Muscle layer of colon (tissue), 2 donors: ENCODE data around the gene PLGRKT.
"Not testable (repeated sequence)": the region's sequence is repeated elsewhere in the genome, so short reads cannot be mapped to it uniquely, and the experiment has no call there.

ENCODE experiments used
- H3K27ac ChIP-seq: one replicate; pipeline ENCODE4 v1.7.0; 2013; ENCODE audit warnings: low read depth, mild to moderate bottlenecking, low read length, moderate library complexity
- H3K27me3 ChIP-seq, 2 donors: one replicate each; pipeline ENCODE4 v1.7.0; 2013; ENCODE audit warnings: low read length in 2 of 2, mild to moderate bottlenecking in 2 of 2; ENCODE audit not compliant: insufficient read depth in 2 of 2, control insufficient read depth in 1 of 2
- H3K36me3 ChIP-seq: one replicate; pipeline ENCODE4 v1.7.0; 2013; ENCODE audit warnings: mild to moderate bottlenecking, low read length; ENCODE audit not compliant: insufficient read depth
- H3K4me1 ChIP-seq: one replicate; pipeline ENCODE4 v1.7.0; 2013; ENCODE audit warnings: mild to moderate bottlenecking, low read length; ENCODE audit not compliant: insufficient read depth
- H3K4me3 ChIP-seq, 2 donors: one replicate each; pipeline ENCODE4 v1.7.0; 2013; ENCODE audit warnings: low read length in 2 of 2, low read depth in 1 of 2, mild to moderate bottlenecking in 1 of 2, moderate library complexity in 1 of 2
- H3K9ac ChIP-seq: one replicate; pipeline ENCODE4 v1.7.0; 2013; ENCODE audit warnings: low read length
- H3K9me3 ChIP-seq: one replicate; pipeline ENCODE4 v1.7.0; 2013; ENCODE audit warnings: mild to moderate bottlenecking, low read length
- donor health status: abdominal sarcoma.
- donor health status: Adenocarcinoma of cecum.

Gene PLGRKT

DNA sequence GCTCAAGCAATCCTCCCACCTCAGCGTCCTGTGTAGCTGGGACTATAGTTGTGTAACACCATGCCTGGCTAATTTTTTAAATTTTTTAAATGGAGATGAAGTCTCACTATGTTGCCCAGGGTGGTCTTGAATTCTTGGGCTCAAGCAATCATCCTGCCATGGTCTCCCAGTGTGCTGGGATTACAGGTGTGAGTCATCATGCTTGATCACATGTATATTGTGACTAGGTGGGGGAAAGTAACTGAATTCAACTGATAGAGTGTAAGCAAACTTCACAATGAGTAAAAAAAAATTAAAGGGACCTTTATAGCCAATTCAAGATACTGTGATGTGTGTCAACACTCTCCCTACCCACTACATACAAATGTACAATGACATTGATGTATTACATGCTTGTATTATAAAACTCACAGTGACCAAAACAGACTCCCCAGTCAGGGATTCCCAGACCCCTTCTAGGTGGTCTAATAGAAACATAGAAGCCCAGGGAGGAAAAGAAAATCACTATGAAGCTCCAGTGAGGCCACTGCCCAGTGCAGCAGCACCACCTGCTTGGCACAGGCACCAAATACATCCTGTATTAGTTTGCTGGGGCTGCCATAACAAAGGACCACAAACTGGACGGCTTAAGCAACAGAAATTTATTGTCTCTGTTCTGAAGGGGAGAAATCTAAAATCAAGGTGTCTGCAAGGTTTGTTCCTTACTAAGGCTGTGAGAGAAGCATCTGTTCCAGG lies 8.8 kb downstream of the PLGRKT start:
- H3K4me3 ChIP-seq = no peak overlapping the region

DNA sequence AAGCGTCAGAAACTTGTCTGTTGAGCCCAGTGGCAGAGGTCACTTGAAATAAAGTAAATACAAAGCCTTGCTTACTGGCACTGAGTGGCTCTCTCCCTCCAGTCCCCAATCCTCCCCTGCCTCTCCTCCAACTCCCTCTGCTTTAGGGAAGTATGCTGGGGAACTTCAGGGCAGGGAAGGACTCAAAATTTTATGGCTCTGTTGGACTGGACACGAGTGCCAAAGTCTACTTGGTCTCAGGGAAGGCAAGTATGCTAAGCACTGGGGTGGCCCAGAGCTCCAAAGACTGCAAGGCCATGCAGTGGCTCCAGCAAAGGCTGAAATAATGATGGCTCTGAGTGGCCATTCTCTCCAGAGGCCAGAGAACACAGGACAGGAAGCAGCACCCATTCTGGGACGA lies 9.6 kb downstream of the PLGRKT start:
- no peak overlapping the region for H3K9ac ChIP-seq
- no peaks in the 10 kb centered on the region for H3K4me1 ChIP-seq
- H3K9me3 ChIP-seq = no peaks in the 10 kb centered on the region
- no peak overlapping the region for H3K4me3 ChIP-seq
- no peak overlapping the region for H3K27ac ChIP-seq
- H3K36me3 ChIP-seq = no peaks in the 10 kb centered on the region
- H3K27me3 ChIP-seq = no peaks in the 10 kb centered on the region

More for the DNA sequence above, 8.8 kb downstream of the PLGRKT start:
- H3K27me3 ChIP-seq = no peaks in the 10 kb centered on the region
- H3K27ac ChIP-seq = no peak overlapping the region
- H3K9me3 ChIP-seq = no peaks in the 10 kb centered on the region
- H3K9ac ChIP-seq = no peak overlapping the region
- H3K4me1 ChIP-seq = no peaks in the 10 kb centered on the region
- no peaks in the 10 kb centered on the region for H3K36me3 ChIP-seq

DNA sequence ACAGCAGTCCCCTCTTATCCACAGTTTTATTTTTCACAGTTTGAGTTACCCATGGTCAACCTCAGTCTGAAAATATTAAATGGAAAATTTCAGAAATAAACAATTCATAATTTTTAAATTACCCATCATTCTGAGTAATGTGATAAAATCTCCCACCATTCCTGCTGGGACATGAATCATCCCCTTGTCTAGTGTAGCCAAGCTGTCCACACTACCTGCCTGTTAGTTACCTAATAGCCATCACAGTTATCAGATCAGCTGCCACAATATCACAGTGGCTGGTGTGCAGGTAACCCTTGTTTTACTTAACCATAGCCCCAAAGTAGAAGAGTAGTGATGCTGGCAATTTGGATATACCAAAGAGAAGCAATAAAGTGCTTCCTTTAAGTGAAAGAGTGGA lies 10.7 kb downstream of the PLGRKT start:
- no peaks in the 10 kb centered on the region for H3K36me3 ChIP-seq
- no peaks in the 10 kb centered on the region for H3K4me1 ChIP-seq
- no peaks in the 10 kb centered on the region for H3K27me3 ChIP-seq
- no peak overlapping the region for H3K4me3 ChIP-seq
- H3K9ac ChIP-seq = no peak overlapping the region
- no peaks in the 10 kb centered on the region for H3K9me3 ChIP-seq
- H3K27ac ChIP-seq = no peak overlapping the region

DNA sequence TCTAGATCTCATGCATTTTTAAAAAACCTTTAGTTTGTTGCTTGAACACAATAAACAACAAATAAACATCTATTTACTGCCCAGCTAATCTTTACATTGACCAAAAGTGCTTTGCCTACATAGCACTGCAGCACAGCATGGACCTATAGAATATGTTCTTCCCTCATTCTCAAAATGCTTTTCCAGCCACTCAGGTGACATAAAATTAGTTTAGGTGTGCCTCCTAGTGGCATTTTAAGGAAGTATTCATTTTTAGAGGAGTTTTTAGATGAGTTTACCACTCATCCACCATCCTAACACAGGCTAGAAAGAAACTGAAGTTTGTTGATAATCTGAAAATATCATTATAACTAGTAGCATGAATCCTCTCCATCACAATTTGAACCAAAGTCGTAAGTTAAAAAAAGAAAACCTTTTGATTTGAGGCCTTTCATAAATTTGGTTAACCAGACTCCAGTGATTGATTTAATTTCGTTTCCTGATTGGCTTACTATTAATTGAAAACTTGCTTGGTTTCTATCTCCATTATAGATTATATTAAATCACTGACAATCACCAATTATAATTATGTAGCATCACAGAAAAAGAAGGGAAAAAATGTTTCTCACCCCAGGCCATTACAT lies 12.6 kb downstream of the PLGRKT start:
- H3K9me3 ChIP-seq = no peaks in the 10 kb centered on the region
- no peak overlapping the region for H3K27ac ChIP-seq
- H3K4me1 ChIP-seq = no peaks in the 10 kb centered on the region
- H3K27me3 ChIP-seq = no peaks in the 10 kb centered on the region
- no peak overlapping the region for H3K4me3 ChIP-seq
- no peaks in the 10 kb centered on the region for H3K36me3 ChIP-seq
- no peak overlapping the region for H3K9ac ChIP-seq

DNA sequence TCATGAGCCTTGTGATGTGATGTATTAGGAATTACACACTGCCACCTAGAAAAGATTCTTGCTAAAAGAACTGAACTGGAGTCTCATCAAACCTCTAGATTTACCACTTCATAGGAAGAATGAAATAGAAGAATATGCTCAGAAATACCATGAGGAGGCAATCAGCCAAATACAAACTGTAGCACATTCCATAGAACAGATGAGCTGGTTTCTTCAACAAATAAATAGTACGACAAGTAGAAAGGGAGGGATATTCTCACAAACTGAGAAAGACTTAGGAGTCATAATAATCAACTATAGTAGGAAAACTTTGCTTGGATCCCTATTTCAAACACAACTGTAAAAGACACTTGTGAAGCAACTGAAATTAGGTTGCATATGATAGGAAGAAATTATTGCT lies 15.4 kb downstream of the PLGRKT start:
- Histone ChIP-seq H3K36me3 (no peaks in the 10 kb centered on the region), H3K9ac (no peak overlapping the region), H3K27ac (no peak overlapping the region), H3K9me3 (no peaks in the 10 kb centered on the region), H3K4me1 (no peaks in the 10 kb centered on the region), H3K27me3 (no peaks in the 10 kb centered on the region), H3K4me3 (no peak overlapping the region)

DNA sequence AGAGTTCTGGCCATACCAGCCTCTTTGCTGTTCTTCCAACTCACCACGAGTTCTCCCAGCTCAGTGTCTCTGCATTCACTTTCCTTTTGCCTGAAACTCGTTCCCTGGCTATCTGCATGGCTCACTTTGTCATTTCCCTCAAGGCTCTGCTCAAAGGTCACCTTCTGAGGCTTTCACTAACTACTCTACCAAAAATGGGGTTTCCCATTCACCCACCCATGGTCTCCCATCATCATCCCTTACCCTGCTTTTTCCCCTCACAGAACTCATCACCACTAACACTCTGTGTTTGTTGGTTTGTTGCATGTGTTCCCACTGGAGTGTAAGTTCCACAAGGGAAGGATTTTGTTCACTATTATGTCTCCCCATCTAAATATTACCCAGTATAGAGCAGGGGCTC lies 16.6 kb downstream of the PLGRKT start:
- no peak overlapping the region for H3K9ac ChIP-seq
- H3K4me3 ChIP-seq = no peak overlapping the region
- no peaks in the 10 kb centered on the region for H3K36me3 ChIP-seq
- no peaks in the 10 kb centered on the region for H3K27me3 ChIP-seq
- no peaks in the 10 kb centered on the region for H3K9me3 ChIP-seq
- H3K27ac ChIP-seq = no peak overlapping the region
- no peaks in the 10 kb centered on the region for H3K4me1 ChIP-seq

DNA sequence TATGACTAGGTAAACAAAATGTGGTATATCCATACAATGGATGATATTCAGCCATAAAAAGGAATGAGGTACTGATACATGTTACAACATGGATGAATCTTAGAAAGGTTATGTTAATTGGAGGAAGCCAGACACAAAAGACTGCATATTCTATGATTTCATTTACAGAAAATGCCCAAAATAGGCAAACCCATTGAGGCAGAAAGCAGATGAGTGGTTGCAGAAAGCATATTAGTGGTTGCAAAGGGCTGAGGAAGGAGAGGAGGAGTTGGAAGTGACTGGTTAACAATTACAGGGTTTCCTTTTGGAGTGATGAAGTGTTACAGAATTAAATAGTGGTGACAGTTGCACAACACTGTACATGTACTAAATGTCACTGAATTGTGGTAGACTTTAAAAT lies 17.7 kb downstream of the PLGRKT start:
- H3K27me3 ChIP-seq = no peaks in the 10 kb centered on the region
- H3K9ac ChIP-seq = no peak overlapping the region
- no peaks in the 10 kb centered on the region for H3K36me3 ChIP-seq
- H3K4me1 ChIP-seq = no peaks in the 10 kb centered on the region
- H3K9me3 ChIP-seq = no peaks in the 10 kb centered on the region
- H3K27ac ChIP-seq = no peak overlapping the region
- no peak overlapping the region for H3K4me3 ChIP-seq

DNA sequence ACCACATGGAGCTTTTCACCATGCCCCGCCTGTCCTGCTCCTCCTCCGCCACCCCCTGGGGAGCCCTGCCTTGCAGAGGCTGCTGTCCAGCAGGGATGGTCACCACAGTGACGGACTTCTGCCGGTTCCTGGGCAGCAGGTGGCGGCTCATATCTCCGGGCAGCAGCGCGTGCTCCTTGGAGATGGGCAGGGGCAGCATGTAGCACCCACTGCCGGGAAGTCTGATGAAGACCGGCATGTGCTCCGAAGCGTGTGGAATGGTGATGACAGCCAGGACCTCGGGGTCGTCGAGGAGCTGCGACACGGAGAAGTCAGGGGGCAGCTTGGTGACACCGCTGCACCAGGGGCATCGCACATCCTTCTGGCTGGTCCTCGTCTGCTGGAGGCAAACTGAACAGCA lies 19.2 kb downstream of the PLGRKT start:
- Histone ChIP-seq H3K27ac (no peak overlapping the region), H3K4me1 (no peaks in the 10 kb centered on the region), H3K4me3 (no peak overlapping the region), H3K36me3 (no peaks in the 10 kb centered on the region), H3K9ac (no peak overlapping the region), H3K27me3 (no peaks in the 10 kb centered on the region), H3K9me3 (no peaks in the 10 kb centered on the region)

DNA sequence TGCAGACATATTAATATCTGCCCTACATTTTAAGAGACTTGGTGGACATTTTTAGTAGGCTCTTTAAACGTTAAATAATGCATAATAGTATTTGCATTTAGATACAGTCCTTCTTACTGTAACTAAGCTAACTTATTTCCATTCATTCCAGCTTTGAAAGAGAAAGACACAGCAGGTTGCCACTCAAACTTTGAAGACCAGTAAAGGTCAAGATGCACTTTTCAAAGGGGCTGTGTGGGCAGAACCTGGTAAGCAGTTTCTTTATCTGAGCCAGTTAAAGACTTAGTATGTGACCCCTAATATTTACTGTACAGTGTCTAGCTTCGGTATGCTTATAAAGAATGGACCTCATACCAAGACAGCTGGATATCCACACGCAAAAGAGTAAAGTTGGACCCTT lies 20.8 kb downstream of the PLGRKT start:
- no peaks in the 10 kb centered on the region for H3K27me3 ChIP-seq
- H3K27ac ChIP-seq = no peak overlapping the region
- H3K9ac ChIP-seq = no peak overlapping the region
- no peaks in the 10 kb centered on the region for H3K9me3 ChIP-seq
- no peak overlapping the region for H3K4me3 ChIP-seq
- H3K36me3 ChIP-seq = no peaks in the 10 kb centered on the region
- H3K4me1 ChIP-seq = no peaks in the 10 kb centered on the region

DNA sequence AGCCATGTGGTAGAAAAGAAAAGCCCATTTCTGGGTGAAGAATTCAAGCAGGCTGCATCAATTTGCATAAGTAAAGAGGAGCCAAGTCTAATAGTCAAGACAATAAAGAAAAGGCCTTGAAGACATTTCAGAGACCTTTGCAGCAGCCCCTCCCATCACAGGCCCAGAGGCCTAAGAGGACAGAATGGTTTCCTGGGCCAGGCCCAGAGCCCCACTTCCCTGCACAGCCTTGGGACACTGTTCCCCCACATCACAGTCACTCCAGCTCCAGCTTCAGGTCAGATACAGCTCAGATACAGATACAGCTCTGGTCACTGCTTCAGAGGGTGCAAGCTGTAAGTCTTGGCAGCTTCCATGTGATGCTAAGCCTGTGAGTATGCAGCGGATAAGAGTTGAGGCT lies 29.1 kb downstream of the PLGRKT start:
- Histone ChIP-seq H3K27ac (no peak overlapping the region), H3K9ac (no peak overlapping the region), H3K4me3 (no peak overlapping the region), H3K9me3 (no peaks in the 10 kb centered on the region), H3K4me1 (no peaks in the 10 kb centered on the region), H3K36me3 (no peaks in the 10 kb centered on the region), H3K27me3 (no peaks in the 10 kb centered on the region)

DNA sequence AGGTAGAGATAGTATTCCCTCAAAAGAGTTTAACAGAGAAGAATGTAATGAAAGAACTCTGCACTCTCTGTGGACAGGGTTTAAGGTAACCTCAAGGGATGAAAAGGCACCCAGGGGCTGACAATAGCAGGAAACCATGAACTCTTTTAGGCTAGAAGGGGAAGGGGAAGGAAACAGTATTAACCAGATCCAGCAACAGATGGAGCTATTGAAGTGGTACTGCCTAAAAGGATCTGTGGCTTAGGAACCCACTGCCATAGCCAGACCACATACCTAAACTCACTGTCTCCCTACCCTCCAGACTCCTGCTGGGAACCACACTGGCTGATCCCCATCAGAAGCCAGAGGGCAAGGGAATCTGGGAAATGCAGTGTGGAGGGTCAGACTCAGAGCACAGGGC lies 35.5 kb downstream of the PLGRKT start:
- H3K27ac ChIP-seq = no peak overlapping the region
- no peak overlapping the region for H3K4me3 ChIP-seq
- H3K36me3 ChIP-seq = no peaks in the 10 kb centered on the region
- H3K9me3 ChIP-seq = no peaks in the 10 kb centered on the region
- H3K4me1 ChIP-seq = no peaks in the 10 kb centered on the region
- no peak overlapping the region for H3K9ac ChIP-seq
- no peaks in the 10 kb centered on the region for H3K27me3 ChIP-seq

DNA sequence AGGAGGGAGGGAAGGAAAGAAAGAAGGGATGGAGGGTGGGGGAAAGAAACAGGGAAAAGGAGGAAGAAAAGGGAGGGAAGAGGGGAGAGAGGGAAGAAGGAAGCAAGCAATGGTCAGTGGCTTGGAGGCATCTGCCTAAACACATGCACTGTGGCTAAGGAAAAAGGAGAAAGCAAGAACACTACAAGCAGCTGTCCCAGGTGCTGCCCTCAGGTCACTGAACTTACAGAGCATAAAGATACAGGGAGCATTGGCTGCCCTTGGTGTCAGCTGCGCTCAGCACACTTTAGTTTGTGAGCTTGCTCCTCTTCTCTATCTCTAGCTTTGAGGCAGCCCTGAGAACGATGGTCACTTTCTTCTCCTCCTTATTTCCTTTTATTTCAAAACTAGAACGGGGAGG lies 40.2 kb downstream of the PLGRKT start:
- not testable (repeated sequence) for H3K36me3 ChIP-seq, H3K27me3 ChIP-seq

More for the DNA sequence above, 40.2 kb downstream of the PLGRKT start:
- H3K9ac ChIP-seq, H3K4me1 ChIP-seq, H3K4me3 ChIP-seq, H3K27ac ChIP-seq, H3K9me3 ChIP-seq: not testable (repeated sequence)
